Stomach (tissue), 4 donors: ENCODE measurements around the gene XXYLT1.
A peak's percentile ranks its signal among the peaks of the same experiment; 100 is the strongest.

Experiments
- EP300 ChIP-seq: sonication (generic); formaldehyde crosslinking; IDR thresholded peaks from one replicate; pipeline ENCODE4 v1.6.1; 2017; ENCODE audit warnings: antibody characterized with exemption
- POLR2A ChIP-seq, 4 donors: fragments of 450-650 bp; IDR thresholded peaks; one replicate each; pipeline ENCODE4 v1.6.1; 2016; ENCODE audit warnings: antibody characterized with exemption in 4 of 4, control low read depth in 2 of 4, mild to moderate bottlenecking in 1 of 4, moderate library complexity in 1 of 4
- POLR2AphosphoS5 ChIP-seq, 3 donors: sonication (generic); formaldehyde crosslinking; IDR thresholded peaks; one replicate each; pipeline ENCODE4 v1.6.1; 2016; ENCODE audit warnings: antibody characterized with exemption in 3 of 3
- TF ChIP-seq, protein P1 (sequence below), 7 experiments: fragments of 450-650 bp in 4 of 7; fragments of 200-600 bp in 3 of 7; sonication (generic) in 3 of 7; IDR thresholded peaks; one replicate each; pipeline ENCODE4 v1.5.1; 2016 to 2019; ENCODE audit warnings: antibody characterized with exemption in 7 of 7, control low read depth in 2 of 7, mild to moderate bottlenecking in 1 of 7

DNA sequence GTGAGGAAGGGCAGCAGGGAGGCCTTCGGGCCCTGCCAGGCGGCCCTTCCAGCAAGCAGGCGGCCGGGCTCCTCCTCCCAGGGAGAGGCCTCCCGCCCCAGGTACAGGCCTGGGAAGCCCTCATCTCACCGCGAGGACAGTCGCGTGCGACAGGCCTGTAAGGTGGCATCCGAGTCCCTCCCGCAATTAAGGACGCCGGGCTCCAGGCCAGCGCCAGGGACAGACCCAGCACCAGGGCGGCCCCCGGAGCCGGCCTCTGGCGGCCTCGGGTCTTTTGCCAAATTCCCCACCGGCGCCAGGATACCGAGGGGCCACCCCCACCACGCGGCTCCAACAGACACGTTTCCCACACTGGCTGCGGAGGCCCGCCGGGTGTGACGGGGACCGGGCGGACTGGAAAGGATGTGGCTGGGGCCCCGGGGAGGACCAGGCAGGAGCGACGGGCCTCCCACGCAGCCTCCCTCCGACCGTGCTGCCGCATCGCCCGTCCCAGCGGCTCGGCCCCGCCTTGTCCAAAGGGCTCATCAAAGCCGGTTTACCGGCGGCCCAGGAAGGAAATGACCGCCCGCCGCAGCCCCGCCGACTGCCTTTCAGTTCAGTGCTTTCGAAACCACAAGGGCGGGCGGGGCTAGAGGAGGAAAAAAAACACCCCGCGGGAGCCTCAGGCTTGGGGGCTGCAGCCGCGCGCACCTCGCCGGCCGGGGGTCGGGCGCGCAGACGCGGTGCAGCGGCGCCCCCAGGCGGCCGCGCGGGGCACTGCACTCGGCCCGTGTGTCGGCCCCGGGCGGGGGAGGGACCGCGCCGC, 11.3 kb downstream of the XXYLT1 start:
- TF ChIP-seq POLR2A (IDR thresholded peaks at IDR 0.05) (no peak), POLR2AphosphoS5 (IDR thresholded peaks at IDR 0.05) (peak; percentile 51 to 85 (median 67)), EP300 (no peak)
- TF ChIP-seq, protein P1, sequence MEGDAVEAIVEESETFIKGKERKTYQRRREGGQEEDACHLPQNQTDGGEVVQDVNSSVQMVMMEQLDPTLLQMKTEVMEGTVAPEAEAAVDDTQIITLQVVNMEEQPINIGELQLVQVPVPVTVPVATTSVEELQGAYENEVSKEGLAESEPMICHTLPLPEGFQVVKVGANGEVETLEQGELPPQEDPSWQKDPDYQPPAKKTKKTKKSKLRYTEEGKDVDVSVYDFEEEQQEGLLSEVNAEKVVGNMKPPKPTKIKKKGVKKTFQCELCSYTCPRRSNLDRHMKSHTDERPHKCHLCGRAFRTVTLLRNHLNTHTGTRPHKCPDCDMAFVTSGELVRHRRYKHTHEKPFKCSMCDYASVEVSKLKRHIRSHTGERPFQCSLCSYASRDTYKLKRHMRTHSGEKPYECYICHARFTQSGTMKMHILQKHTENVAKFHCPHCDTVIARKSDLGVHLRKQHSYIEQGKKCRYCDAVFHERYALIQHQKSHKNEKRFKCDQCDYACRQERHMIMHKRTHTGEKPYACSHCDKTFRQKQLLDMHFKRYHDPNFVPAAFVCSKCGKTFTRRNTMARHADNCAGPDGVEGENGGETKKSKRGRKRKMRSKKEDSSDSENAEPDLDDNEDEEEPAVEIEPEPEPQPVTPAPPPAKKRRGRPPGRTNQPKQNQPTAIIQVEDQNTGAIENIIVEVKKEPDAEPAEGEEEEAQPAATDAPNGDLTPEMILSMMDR (IDR thresholded peaks at IDR 0.05) = peak in 4 of 7 experiments; percentile 22 to 100 (median 68)
